Suppressor macrophage treated with lipopolysaccharide for 4 hours (primary cell): Measurements from ENCODE around the gene TRPM3.
A peak's percentile ranks its signal among the peaks of the same experiment; 100 is the strongest.

Source experiments
- DNase-seq: peaks from one replicate; pipeline ENCODE4 v3.0.0-alpha.2; 2020

The TRPM3 gene

DNA sequence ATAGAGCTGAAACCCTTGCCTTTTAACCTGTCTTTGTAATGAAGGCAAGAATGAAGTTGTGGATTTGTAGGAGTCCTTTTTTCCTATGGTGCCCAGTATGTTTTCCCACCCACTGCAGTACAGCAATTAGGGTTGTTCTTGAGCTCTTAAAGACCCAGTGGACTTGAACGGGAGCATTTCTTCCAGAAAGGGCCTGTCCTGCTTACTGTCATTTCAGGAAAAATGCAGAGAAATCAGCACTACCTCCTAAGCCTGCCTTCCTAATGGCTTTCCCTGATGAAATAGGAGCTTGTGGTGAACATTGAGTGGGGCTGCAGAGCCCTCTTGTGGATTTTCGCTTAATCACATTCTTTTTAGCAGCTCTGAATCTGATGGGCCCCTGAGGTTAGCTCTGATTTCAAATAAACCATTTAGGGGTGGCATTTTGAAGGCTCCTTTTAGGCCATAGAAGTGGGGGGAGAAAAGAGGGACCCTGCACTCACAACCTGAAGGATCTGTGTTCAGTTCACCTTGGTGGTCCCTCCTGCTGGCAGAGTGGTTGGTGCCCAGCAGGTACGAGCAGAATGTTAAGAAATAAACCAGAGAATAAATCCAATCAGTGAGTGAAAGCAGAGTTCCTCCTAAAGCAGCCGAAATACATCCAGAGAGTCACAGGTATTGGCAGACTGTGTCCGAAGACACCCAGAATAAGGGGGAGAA, 519.0 kb downstream of the TRPM3 start:
- DNase-seq: peak; percentile 82

DNA sequence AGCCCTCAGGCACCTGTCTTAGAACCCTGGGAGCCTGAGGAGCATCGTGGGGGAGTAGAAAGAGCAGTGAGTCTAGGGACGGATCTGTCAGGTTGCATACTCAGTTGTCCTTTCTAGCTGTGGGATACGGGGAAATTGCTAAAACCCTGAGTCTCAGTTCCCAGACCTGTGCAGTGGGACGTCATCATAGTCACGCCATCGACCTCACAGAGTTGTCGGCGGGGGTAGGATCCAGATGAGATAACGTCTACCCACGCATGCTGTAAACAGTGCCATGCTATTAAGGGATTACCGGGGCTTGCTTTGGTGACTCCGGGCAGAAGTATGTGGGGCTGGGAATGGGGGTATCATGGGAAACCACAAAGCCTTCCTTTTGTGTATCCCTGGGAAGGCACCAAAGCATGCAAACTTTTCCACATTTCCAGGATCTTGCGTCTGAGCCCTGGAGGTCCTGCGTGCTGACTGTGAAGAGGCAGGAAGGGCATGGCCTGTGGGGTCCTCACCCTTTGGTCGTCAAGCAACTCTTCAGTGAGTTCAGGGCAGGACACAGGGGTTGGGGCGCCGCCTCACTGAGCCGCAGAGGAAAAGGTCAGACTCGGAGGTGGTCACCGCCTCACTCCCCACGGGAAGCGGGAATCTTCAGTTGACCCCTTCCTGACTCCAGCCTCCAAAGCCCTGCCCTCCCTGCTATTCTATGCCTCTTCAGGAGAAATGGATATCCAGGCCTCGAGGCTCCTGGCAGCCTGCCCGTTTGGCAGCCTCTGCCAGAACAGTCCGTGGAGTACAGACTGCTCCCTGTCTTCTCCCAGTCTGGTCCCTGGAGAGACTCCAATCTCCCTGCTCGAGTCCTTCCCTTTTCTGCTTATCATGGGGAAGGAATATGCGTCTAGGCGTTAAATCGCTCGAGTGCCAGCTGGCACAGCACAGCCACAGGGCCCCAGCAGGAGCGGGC, 520.1 kb downstream of the TRPM3 start:
- peak; percentile 39 for DNase-seq

DNA sequence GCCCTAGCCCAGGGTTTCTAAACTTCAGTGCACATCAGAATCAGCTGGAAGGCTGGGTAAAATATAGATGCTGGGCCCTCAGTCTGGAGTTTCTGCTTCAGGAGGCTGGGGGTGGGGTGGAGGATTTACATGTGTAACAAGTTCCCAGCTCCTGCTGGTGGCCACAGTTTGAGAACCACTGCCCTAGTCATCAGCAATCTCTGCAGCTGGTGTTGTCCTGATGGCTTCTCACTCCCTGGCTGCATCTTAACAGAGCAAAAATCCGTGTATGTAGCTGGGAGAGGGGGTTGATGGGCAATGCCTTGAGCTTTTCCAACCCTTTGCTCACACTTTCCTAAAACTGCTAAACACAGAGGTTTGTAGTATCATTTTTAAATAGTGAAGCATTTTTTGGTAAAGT, 520.9 kb downstream of the TRPM3 start:
- DNase-seq: peak; percentile 24

DNA sequence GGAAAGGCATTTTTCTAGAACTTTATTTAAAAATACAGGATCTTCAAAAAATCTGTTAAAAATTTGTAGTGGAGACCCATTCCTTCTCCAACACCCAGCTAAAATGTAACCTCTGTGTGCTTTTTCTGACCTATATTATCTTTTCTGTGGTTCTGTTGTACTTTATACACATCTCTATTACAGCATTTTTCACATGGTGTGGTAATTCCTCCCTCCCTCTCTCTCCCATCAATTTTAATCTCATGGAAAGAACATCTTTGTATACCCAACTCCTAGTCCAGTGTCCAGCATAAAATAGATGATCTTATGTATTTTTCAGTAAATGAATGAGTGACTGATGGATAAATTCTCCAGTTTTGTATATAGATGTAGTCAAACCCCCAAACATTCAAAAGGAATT, 523.5 kb downstream of the TRPM3 start:
- no peak for DNase-seq

DNA sequence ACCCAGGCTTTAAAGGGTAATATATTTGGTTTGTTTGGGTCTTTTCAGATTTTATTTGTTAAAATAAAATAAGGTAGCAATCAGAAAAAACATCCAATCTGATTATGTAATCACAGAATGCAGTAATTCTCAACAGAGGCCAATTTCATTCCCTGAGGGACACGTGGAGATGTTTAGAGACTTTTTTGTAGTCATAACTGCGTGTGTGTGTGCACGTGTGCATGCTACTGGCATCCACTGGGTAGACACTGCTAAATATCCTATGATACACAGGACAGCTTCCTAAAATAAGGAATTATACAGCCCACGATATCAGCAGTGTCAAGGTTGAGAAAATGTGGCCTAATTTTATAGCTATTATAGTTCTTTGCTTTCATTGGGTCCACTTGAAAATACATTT, 526.2 kb downstream of the TRPM3 start:
- no peak for DNase-seq

DNA sequence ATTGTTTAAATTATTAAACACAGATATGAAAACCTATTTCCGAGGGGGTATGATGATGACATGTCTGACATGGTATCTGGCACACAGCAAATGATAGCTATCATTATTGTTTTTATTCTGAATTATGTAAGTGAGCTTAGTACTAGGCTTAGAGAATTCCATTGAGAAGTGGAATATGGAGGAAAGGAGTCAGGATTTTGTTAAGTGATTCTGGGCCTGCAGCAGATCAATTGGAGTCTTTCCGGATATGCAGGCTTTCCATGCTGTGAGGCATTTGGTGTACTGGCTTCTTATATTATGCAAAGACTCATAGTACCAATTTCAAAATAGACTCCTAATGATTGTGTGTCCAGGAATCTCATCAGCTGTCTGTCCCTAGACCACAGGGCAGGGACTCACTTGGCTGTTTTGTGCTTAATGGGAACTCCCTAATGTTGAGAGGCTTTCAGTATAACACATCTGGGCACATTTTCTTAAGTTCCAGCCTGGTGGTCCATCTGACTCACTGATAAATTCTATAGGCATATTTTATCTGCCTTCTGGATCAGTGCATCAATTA, 527.0 kb downstream of the TRPM3 start:
- DNase-seq: no peak

DNA sequence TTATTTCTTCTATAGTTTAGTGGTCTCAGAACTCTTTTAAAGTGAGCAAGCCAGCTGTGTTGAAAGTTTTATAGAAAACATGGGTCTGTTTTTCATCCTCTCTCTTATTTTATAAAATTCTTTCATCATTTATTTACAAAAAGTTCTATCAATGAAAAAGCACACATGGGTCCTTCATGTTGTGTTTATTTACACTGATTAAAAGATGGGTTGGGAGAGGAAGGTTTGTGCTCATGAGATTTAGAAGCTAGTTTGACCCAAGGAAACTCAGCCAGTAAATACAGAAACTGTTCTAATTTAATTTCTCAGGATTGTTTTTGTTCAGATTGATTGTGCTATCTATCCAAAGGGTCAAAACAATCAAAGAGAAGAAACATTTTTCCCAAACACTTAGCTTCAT, 528.2 kb downstream of the TRPM3 start:
- no peak for DNase-seq

DNA sequence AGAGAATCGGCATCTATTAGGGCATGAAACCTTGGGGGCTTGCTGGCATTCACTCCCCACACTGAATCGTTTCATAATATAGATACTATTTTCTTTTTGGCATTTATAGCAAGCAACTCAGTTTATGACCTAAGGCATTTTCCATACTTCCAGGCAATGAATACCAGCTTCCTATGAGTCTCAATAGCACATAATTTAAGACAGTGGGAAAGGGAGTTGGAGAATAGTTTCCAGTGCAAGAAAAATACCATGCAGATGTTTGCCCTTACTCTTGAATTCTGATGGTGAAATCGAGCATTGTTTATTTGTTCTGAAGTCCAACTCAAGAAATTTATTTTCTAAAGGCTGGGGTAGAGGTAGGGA, 531.1 kb downstream of the TRPM3 start:
- DNase-seq: no peak

DNA sequence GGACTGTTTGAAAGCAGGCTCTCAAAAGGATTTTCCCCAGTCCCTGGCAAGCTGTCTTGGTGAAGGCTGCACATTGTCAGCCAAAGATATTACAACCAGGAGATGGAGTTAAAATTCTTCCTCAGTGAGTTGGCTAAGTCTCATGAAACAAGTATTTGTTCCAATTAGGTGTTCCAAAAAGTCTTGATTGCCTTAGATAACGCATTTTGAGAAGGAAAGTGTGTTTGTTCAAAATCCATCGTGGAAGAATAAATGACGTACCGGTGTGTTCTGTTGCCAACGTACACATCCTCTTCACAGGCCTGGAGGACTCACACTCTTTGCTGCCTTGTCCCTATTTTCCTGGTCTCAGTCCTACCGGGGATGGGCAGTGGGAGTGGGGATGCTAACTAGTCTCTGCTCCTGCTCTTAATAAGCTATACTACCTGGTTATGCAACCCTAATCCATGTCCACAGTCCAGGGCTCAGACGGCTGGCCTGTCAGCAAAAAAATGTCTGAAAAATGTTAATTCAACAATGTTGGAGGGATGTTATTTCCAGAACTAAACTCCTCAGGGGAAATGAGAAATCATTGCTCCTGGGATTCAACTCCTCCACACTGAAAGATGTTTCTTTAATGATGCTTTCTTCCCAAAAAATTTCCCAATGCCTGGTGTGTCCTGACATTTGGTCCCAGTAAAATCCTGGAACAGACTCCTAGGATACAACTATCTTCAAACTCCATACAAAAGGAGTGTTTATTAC, 531.7 kb downstream of the TRPM3 start:
- no peak for DNase-seq

DNA sequence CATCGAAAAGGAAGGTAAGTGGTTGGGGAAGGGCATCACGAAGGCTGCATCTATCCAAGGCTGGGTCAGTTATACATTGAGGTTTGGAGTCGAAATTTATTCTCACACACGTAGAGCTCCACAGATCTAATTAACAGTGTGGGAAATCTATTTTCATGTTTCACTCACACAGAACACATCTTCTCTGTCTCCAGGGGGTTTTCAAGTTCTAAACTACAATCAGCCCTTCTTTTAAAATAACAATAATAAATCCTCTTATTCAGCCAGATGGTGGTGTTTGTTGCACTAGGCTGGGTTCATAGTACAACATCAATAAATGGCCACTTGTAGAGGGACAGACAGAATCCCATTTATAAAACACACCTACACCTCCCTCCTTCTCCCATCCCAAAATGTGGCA, 532.4 kb downstream of the TRPM3 start:
- no peak for DNase-seq

DNA sequence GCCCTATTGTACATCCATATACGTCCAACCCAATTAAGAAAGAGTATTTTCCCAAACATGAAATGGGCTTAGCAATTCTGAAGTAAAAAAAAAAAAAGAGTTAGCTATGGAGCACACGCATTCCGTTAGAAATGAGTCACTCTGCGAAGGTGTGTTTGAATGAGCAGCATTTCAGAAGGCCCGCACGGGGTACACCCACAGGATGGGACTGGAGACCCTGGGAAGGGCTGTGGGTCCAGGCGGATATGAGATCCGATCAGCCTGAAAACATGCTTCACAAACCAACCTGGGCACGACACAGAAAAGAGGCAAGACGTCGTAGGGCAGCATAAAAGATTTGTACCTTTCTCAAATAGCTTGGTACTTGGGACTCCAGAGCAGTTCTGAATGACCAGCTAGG, 533.0 kb downstream of the TRPM3 start:
- no peak for DNase-seq

DNA sequence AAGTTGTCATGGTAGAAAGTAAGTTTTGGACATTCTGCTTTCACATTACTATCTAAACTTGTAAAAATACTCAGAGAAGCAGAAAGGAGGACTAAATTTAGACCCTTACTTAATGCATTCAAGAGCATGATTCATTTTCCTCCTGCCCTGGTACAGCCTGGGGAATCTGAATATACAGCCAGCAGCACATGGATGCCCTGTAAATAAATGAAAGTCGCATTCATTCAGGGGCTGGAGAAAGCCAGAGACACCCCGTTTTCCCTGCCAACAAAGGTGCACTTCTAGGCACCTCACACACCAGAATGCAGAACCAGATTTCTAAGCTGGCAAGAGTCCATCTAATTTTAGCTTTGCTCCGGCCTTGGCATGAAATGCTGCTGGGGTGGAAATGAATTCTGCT, 534.2 kb downstream of the TRPM3 start:
- DNase-seq: peak; percentile 44

DNA sequence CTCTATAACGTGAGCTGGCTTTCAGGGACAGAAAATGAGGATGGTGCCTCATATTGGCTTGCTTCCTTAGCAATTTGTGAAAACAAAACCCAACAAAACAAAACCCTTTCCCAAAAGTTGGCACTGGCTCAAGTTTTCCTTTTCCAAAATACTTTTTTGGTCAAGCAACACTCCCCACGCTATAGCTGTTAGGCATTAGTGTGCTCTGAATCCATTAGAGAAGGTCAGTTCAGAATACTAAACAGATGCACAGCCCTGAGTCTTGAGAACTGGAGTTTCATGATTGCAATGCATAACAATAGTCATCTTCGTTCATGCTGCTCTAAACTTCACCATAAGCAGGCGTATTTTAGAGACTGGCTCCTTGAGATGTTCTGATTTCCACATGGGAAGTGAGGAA, 534.9 kb downstream of the TRPM3 start:
- no peak for DNase-seq

DNA sequence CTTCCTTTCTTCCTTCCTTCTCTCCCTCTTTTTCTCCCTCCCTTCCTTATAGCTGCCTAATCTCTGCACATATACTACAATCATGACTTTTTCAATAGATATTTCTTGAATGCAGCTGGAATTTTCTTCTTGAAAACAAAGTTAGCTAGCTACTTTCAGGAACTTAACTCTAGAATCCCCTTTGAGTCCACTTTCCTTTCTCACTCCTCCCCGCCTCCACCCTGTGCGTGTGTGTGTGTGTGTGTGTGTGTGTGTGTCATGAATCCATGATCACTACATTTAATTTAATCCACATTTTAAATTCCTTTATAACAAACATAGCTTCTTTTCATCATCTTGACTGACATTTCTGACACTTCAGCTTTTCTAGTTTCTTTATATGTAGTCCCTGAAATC, 539.5 kb downstream of the TRPM3 start:
- DNase-seq: no peak

DNA sequence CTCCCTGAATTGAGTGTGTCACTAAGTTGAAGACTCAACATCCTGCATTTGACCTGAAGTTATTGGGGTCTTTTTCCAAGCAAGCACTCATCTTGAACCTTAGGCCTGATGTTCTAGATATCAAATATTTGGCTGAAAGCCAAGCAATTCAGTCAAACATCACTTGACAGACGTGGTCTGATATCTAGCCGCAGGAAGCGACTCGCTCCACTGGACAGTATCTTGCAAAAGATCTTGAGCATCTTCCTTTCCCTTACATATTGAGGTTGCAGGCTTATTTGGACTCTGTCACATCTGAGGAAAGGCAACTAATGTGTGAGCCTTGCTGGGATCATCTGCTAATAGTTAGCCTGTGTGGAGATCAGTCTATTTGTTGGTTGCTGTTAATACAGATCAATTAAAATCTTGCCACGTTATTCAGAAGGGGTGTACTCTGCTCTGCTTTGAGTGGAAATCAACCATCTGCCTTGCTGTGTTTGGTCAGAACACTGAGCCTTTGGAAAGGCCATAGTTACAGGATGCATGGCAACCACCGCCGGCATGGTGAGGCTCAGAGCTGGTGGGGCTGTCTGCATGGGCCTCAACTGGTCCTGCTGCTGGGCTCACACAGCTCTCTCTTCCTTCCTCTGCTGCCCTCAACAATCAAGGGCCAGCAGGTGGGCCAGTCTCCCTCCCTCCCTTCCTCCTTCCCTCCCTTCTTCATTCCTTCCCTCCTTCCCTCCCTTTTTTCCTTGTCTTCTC, 540.0 kb downstream of the TRPM3 start:
- DNase-seq: no peak

DNA sequence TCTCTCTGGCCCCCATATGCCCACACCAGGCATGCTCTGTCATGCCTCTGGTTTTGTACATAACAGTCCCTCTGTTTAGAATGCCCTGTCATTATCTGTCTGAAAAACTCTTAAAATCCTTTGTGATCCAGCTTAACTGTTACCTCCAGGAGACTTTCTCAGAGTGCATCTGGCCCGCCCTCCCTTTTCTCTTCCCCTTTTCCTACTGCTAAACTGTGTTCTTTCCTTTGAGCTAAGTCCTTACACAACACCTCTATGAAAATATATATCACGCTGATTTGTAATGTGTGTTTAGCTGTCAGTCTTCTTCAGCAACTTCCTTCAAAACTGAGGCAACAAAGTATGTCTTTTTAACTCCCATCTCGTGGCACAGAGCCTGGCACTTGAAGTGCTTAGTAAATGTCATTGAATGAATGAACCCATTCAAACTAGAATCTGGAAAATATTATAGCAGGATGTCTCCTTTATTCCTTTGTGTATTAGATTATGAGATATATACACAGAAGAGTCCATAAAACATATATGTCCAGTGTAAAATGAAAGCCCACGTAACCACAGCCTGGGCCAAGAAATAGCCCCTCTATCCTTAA, 540.7 kb downstream of the TRPM3 start:
- DNase-seq: peak; percentile 76

DNA sequence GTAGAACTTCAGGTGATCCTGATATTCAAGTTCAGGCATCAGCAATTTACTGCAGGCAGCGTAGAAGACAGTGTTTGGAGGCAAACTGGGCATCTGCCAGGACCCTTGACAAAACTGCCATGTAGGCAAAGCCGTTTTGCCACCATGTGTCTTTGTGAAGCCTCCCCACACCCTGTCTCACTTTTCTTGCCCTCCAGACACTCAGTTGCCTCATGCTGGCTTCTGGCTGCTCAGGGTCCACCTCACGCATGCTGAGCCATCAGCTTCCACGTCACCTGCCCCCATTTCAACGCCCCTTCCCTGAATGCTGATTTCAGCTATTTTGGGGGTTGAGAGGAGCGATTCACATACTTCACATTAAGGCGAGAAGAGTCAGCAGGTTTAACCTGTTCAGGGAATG, 541.7 kb downstream of the TRPM3 start:
- no peak for DNase-seq

DNA sequence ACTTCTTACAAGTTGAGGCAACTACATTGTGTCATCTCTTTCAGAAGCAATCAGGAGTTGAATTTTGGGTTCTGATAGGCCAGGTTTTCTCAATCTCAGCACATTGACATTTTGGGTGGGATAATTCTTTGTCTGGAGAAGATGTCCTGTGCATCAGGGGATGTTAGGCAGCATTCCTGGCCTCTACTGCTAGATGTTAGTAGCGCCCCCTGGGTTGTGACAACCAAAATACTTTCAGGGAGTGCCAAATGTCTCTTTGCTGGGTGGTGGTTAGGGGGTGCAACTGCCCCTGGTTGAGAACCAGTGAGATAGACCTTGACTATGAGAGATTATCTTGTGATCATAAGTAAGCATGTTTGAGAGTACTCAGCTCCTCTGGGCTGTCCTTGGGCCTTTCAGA, 542.7 kb downstream of the TRPM3 start:
- DNase-seq: no peak

DNA sequence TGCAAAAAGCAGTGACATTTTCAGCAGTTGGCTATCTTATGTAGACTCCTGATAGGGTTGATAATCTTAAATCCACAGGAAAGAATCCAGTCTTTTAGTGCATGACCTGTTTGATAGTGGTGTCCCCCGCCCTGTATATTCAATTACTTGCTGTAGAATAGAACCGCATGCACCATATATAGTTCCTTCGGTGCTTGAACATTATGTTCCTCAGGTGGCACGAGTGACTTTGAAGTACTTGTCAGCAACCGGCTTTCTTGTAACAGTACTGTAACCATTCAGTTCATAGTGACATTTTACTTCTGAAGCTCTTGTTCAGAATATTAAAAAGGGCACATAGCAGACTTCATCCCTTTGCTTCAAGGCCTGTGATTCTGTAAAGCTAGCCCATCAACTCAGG, 543.8 kb downstream of the TRPM3 start:
- DNase-seq: no peak

DNA sequence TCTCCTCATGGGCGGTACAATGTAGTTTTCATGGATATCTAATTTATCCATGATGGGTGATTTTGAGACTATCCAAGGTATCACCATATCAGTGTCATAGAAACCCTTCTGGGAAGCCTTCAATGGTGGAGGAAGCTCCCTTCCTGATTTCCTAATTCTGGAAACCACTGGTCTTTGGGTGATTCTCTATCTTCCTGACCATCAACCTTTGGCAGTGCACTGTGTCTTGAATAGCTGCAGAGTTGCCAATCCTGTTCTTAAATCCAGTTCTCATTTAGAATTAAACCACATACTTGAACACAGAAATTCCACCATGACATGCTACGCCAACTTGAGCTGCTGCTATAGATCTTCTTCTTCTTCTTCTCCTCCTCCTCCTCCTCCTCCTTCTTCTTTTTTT, 545.3 kb downstream of the TRPM3 start:
- peak; percentile 71 for DNase-seq

DNA sequence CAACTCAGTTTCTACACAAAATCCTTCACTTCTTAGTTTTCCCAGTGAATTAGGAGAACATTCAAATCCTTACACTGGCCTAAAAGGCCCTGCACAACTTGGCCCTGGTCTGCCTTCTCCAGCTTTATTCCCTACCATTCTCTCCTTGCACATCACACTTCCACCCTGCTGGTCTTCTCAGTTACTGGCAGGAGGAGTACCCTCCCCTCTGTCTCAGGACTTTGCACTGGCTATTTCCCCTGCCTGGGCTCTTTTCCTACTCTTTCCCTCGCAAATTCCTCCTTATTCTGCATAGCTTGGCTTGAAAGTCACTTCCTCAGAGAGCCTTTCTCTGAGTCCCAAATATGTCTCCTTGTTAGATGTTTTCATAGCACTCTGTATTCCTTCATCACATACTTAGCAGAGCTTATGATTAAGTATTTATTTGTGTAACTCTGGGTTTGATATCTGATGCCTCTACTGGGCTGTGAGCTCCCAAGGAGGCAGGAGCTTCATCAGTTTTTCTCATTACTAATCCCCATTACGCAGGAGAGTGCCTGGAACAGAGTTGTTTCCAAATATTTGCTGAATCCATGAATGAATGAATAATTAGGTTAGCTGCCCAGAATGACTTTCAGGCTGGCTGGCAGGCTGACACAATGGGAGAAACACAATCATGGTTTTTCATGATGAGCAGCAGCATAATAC, 547.1 kb downstream of the TRPM3 start:
- DNase-seq: no peak

DNA sequence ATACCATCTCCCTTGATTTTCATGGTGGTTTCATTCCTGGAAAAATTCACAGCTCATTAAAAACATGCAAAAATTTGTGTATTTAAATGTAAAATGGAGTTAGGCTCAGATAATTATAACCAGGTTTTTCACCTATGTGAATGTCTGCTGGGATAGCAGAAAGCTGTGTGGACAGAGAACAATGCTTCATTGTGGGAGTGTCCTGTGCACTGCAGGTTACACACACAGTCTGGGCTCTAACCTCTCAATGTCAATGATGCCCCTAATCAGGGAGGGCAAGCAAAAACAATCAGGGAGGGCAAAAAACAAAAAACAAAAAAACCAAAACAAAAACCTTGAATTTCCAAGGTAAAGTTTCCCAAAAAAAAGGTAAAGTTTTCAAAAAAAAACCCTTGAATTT, 548.1 kb downstream of the TRPM3 start:
- DNase-seq: no peak
